Measurements from ENCODE around the gene AK8. TPM values are rescaled to one million over a fixed set of nuclear protein-coding genes. Genes with fewer than 3 reads are reported as not detected.

Gene AK8
- total and polyA plus RNA-seq, 2 experiments from 2014 or later: 0.40 to 4.5 TPM

DNA sequence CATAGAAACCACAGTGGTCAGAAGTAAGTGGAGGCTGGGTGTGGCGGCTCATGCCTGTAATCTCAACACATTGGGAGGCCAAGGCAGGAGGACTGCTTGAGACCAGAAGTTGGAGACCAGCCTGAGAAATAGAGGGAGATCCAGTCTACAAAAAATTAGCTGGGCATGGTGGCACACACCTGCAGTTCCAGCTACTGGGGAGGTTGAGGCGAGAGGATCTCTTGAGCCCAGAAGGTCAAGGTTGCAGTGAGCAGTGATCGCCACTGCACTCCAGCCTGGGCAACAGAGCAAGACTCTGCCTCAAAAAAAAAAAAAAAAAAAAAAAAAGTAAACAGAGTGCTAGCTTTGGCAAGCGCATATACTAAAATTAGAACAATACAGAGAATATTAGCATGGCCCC, 24.6 kb downstream of the AK8 start:
- Histone ChIP-seq H3K9me2 (replicated peaks; ENCODE audit: insufficient read depth) (no peaks in the 10 kb centered on the region), H2AFZ (no peak overlapping the region), H3K4me2 (no peak overlapping the region), H3K4me1 (ENCODE audit: insufficient read depth) (peaks cover 7% of the 10 kb centered on the region), H3K27ac (no peak overlapping the region), H3K79me2 (no peaks in the 10 kb centered on the region), H3K27me3 (no peaks in the 10 kb centered on the region), H3K9me3 (ENCODE audit: low read depth) (no peaks in the 10 kb centered on the region), H3K4me3 (no peak overlapping the region), H4K20me1 (ENCODE audit: insufficient read depth, poor library complexity, severe bottlenecking) (no peaks in the 10 kb centered on the region), H3K36me3 (replicated peaks; ENCODE audit: insufficient read depth, low read depth) (no peaks in the 10 kb centered on the region)
- WGBS (ENCODE audit: low lambda C conversion rate, missing lambda C conversion rate): 96% methylated on average over 4 of the region's 4 CpGs
- TF ChIP-seq, protein P1, sequence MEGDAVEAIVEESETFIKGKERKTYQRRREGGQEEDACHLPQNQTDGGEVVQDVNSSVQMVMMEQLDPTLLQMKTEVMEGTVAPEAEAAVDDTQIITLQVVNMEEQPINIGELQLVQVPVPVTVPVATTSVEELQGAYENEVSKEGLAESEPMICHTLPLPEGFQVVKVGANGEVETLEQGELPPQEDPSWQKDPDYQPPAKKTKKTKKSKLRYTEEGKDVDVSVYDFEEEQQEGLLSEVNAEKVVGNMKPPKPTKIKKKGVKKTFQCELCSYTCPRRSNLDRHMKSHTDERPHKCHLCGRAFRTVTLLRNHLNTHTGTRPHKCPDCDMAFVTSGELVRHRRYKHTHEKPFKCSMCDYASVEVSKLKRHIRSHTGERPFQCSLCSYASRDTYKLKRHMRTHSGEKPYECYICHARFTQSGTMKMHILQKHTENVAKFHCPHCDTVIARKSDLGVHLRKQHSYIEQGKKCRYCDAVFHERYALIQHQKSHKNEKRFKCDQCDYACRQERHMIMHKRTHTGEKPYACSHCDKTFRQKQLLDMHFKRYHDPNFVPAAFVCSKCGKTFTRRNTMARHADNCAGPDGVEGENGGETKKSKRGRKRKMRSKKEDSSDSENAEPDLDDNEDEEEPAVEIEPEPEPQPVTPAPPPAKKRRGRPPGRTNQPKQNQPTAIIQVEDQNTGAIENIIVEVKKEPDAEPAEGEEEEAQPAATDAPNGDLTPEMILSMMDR (IDR thresholded peaks at IDR 0.05; ENCODE audit: poor library complexity): no peak
- no peak for TF ChIP-seq EZH2phosphoT487 (IDR thresholded peaks at IDR 0.05; ENCODE audit: low read depth, severe bottlenecking, unreplicated experiment)
- TF ChIP-seq EZH2 (IDR thresholded peaks at IDR 0.05; ENCODE audit: borderline replicate concordance): no peak
- no peak for DNase-seq (ENCODE audit: low spot score)

DNA sequence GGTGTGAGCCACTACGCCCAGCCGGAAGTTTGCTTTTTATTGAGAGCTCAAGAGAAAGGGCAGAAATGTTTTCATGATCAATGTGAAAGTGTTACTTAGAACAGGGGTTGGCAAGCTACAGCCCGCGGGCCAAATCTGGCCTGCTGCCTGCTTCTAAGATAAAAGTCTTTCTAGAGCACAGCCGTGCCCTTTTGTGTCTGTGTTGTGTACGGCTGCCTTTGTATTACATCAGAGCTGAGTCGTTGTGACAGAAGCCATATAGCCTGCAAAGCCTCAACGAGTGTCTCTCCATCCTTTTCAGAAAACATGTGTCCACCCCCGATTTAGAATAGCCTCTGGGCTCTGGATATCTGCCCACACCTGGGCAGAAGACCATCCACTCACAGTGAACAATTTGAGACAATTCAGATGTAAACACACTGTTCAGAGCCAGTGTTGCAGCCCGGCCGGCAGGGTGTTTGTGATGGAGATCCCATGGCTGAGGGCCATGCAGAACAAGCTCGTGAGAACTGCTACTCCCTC, 28.8 kb downstream of the AK8 start:
- Histone ChIP-seq H3K27ac (peak overlapping the region; percentile 55), H3K27me3 (no peaks in the 10 kb centered on the region), H3K4me3 (no peak overlapping the region), H3K36me3 (replicated peaks; ENCODE audit: insufficient read depth, low read depth) (no peaks in the 10 kb centered on the region), H3K4me1 (ENCODE audit: insufficient read depth) (no peaks in the 10 kb centered on the region), H3K9me2 (replicated peaks; ENCODE audit: insufficient read depth) (no peaks in the 10 kb centered on the region), H3K4me2 (peak overlapping the region; percentile 37), H3K79me2 (no peaks in the 10 kb centered on the region), H2AFZ (no peak overlapping the region), H4K20me1 (ENCODE audit: insufficient read depth, poor library complexity, severe bottlenecking) (no peaks in the 10 kb centered on the region), H3K9me3 (ENCODE audit: low read depth) (no peaks in the 10 kb centered on the region)
- peak; percentile 33 for DNase-seq (ENCODE audit: low spot score)
- WGBS (ENCODE audit: low lambda C conversion rate, missing lambda C conversion rate): 52% methylated on average over 12 of the region's 12 CpGs
- TF ChIP-seq, protein P1 (IDR thresholded peaks at IDR 0.05; ENCODE audit: poor library complexity): no peak
- TF ChIP-seq EZH2phosphoT487 (IDR thresholded peaks at IDR 0.05; ENCODE audit: low read depth, severe bottlenecking, unreplicated experiment): no peak
- no peak for TF ChIP-seq EZH2 (IDR thresholded peaks at IDR 0.05; ENCODE audit: borderline replicate concordance)

DNA sequence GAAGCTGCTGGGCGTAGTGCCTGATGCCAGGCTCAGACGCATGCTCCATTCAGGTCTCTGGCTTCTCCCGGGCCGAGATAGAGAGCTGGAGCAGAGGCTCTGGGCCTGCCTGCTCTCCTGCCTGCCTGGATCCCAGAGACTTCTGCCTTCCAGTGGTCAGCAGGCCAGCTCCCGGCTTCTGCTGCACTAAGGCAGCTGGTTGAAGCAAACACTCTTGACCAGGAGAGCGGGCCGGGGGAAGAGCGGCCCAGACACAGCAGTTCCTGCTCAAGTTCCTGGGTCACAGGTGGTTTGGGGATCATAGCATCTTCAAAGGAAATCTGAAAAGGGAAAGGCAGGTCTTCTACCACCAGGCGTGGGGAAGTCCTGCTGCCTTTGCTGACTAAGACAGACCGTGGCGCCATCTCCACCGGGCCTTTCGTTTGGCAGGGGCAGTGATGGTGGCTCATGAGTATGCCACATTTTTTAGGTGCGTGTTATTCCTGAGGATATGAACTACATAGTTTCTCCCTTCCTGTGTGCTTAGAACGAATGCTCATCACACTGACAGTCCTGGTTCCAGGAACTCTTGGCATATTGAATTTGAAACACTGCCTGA, 31.1 kb downstream of the AK8 start:
- no peaks in the 10 kb centered on the region for H3K79me2 ChIP-seq
- H3K4me1 ChIP-seq (ENCODE audit: insufficient read depth): no peaks in the 10 kb centered on the region
- TF ChIP-seq EZH2phosphoT487 (IDR thresholded peaks at IDR 0.05; ENCODE audit: low read depth, severe bottlenecking, unreplicated experiment) (no peak), EZH2 (IDR thresholded peaks at IDR 0.05; ENCODE audit: borderline replicate concordance) (no peak)
- TF ChIP-seq, protein P1 (IDR thresholded peaks at IDR 0.05; ENCODE audit: poor library complexity): no peak
- no peaks in the 10 kb centered on the region for H3K9me3 ChIP-seq (ENCODE audit: low read depth)
- 94% methylated on average over 15 of the region's 15 CpGs for WGBS (ENCODE audit: low lambda C conversion rate, missing lambda C conversion rate)
- H3K27ac ChIP-seq: no peak overlapping the region
- no peak for DNase-seq (ENCODE audit: low spot score)
- H2AFZ ChIP-seq: no peak overlapping the region
- no peaks in the 10 kb centered on the region for H3K9me2 ChIP-seq (replicated peaks; ENCODE audit: insufficient read depth)
- no peak overlapping the region for H3K4me3 ChIP-seq
- no peak overlapping the region for H3K4me2 ChIP-seq
- no peaks in the 10 kb centered on the region for H3K27me3 ChIP-seq
- H3K36me3 ChIP-seq (replicated peaks; ENCODE audit: insufficient read depth, low read depth): no peaks in the 10 kb centered on the region
- H4K20me1 ChIP-seq (ENCODE audit: insufficient read depth, poor library complexity, severe bottlenecking): no peaks in the 10 kb centered on the region
